Suprapubic skin (tissue), 4 donors: ENCODE results near the gene HIKESHI. TPM values are rescaled to one million over a fixed set of nuclear protein-coding genes. Genes with fewer than 3 reads are reported as not detected.

ENCODE experiments used
- DNase-seq, 2 donors: peaks; one replicate each; pipeline ENCODE4 v3.0.0-alpha.2; 2019; ENCODE audit warnings: low spot score in 2 of 2
- H3K27ac ChIP-seq: fragments of 200-600 bp; sonication (generic); one replicate; pipeline ENCODE4 v1.5.1; 2019
- H3K27me3 ChIP-seq: fragments of 200-600 bp; sonication (generic); one replicate; pipeline ENCODE4 v1.5.1; 2019
- H3K36me3 ChIP-seq: fragments of 200-600 bp; sonication (generic); one replicate; pipeline ENCODE4 v1.5.1; 2019
- H3K4me1 ChIP-seq: fragments of 200-600 bp; sonication (generic); one replicate; pipeline ENCODE4 v1.5.1; 2019
- H3K4me3 ChIP-seq: fragments of 200-600 bp; sonication (generic); one replicate; pipeline ENCODE4 v1.5.1; 2019; ENCODE audit warnings: mild to moderate bottlenecking
- H3K9me3 ChIP-seq: fragments of 200-600 bp; sonication (generic); one replicate; pipeline ENCODE4 v1.5.1; 2019
- EP300 ChIP-seq: sonication (generic); formaldehyde crosslinking; IDR thresholded peaks from one replicate; pipeline ENCODE4 v1.6.1; 2017; ENCODE audit warnings: antibody characterized with exemption
- POLR2A ChIP-seq, 2 donors: fragments of 450-650 bp; IDR thresholded peaks; one replicate each; pipeline ENCODE4 v1.6.1; 2017; ENCODE audit warnings: antibody characterized with exemption in 2 of 2, mild to moderate bottlenecking in 2 of 2, moderate library complexity in 2 of 2
- POLR2AphosphoS5 ChIP-seq, 3 donors: sonication (generic); formaldehyde crosslinking; IDR thresholded peaks; one replicate each; pipeline ENCODE4 v1.6.1; 2017; ENCODE audit warnings: antibody characterized with exemption in 3 of 3
- WGBS: methylation state at CpG from one replicate; pipeline ENCODE4 v1.1.5; 2018; 5-methylcytosine and 5-hydroxymethylcytosine counted together
- total RNA-seq, 4 donors: library from RNA; depleted of rRNA; stranded (reverse); fragments of >200 nt; gene quantifications; one replicate each; pipeline ENCODE4 v1.1.0, GENCODE V29; 2016
- TF ChIP-seq, protein P1 (sequence below), 2 donors: fragments of 200-600 bp in 1 of 2; fragments of 450-650 bp in 1 of 2; sonication (generic) in 1 of 2; IDR thresholded peaks; one replicate each; pipeline ENCODE4 v1.5.1; 2016 to 2019; ENCODE audit warnings: antibody characterized with exemption in 2 of 2, mild to moderate bottlenecking in 1 of 2, moderate library complexity in 1 of 2

HIKESHI gene
- total RNA-seq, 4 donors from 2014 or later: 20.7 to 34.4 (median 29.3) TPM

DNA sequence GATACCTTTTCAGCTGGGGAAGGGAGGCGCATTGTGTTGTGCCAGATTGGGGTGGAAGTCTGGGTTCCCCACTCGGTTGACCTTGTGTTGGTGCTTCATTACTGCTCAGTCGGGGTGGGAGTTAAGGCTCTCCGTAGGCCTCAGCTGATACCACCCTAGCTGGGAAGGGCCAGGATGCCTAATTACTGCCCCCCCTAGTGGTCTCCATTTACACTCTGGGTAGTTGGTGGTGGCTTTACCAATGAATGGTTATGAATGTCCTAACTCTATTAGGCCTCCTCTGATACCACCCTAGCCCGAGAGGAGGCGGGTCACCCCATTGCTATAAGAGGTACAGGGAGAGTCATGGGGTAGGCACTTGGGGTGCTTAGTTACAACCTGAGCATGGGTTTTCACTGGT, 27.5 kb upstream of the HIKESHI start:
- DNase-seq: no peak

DNA sequence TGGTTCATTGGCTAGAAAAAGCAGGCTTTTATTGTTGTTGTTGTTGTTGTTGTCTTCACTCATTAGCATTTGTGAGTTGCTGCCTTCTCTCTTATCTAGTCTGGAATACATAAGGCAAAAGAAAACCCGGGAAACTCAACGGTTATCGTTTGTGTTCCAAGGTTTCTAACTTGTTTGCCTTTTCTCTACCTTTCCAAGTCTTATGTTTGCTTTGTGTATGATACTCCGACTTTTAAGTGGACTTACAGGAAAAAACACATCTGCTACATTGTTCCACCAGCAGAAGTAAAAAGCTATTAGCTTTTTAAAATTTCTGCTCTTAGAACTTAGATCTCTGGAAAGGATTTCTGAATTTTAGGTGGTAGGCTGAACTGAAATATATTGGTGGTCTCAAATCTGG, 27.0 kb upstream of the HIKESHI start:
- Histone ChIP-seq H3K36me3 (peaks cover 29% of the 10 kb centered on the region), H3K27me3 (no peaks in the 10 kb centered on the region), H3K27ac (no peak overlapping the region), H3K4me3 (no peak overlapping the region), H3K9me3 (no peaks in the 10 kb centered on the region), H3K4me1 (no peaks in the 10 kb centered on the region)
- no peak for TF ChIP-seq POLR2AphosphoS5 (IDR thresholded peaks at IDR 0.05)
- TF ChIP-seq EP300: no peak
- no peak for TF ChIP-seq POLR2A (IDR thresholded peaks at IDR 0.05)
- TF ChIP-seq, protein P1, sequence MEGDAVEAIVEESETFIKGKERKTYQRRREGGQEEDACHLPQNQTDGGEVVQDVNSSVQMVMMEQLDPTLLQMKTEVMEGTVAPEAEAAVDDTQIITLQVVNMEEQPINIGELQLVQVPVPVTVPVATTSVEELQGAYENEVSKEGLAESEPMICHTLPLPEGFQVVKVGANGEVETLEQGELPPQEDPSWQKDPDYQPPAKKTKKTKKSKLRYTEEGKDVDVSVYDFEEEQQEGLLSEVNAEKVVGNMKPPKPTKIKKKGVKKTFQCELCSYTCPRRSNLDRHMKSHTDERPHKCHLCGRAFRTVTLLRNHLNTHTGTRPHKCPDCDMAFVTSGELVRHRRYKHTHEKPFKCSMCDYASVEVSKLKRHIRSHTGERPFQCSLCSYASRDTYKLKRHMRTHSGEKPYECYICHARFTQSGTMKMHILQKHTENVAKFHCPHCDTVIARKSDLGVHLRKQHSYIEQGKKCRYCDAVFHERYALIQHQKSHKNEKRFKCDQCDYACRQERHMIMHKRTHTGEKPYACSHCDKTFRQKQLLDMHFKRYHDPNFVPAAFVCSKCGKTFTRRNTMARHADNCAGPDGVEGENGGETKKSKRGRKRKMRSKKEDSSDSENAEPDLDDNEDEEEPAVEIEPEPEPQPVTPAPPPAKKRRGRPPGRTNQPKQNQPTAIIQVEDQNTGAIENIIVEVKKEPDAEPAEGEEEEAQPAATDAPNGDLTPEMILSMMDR (IDR thresholded peaks at IDR 0.05): no peak
- 87% methylated on average over 4 of the region's 4 CpGs for WGBS
- no peak for DNase-seq

More for the DNA sequence above, 27.5 kb upstream of the HIKESHI start:
- no peaks in the 10 kb centered on the region for H3K4me1 ChIP-seq
- TF ChIP-seq, protein P1 (IDR thresholded peaks at IDR 0.05): no peak
- no peak for TF ChIP-seq POLR2AphosphoS5 (IDR thresholded peaks at IDR 0.05)
- no peak for TF ChIP-seq EP300
- TF ChIP-seq POLR2A (IDR thresholded peaks at IDR 0.05): no peak
- peaks cover 26% of the 10 kb centered on the region for H3K36me3 ChIP-seq
- 89% methylated on average over 6 of the region's 6 CpGs for WGBS
- no peaks in the 10 kb centered on the region for H3K27me3 ChIP-seq
- no peak overlapping the region for H3K27ac ChIP-seq
- H3K9me3 ChIP-seq: no peaks in the 10 kb centered on the region
- no peak overlapping the region for H3K4me3 ChIP-seq

DNA sequence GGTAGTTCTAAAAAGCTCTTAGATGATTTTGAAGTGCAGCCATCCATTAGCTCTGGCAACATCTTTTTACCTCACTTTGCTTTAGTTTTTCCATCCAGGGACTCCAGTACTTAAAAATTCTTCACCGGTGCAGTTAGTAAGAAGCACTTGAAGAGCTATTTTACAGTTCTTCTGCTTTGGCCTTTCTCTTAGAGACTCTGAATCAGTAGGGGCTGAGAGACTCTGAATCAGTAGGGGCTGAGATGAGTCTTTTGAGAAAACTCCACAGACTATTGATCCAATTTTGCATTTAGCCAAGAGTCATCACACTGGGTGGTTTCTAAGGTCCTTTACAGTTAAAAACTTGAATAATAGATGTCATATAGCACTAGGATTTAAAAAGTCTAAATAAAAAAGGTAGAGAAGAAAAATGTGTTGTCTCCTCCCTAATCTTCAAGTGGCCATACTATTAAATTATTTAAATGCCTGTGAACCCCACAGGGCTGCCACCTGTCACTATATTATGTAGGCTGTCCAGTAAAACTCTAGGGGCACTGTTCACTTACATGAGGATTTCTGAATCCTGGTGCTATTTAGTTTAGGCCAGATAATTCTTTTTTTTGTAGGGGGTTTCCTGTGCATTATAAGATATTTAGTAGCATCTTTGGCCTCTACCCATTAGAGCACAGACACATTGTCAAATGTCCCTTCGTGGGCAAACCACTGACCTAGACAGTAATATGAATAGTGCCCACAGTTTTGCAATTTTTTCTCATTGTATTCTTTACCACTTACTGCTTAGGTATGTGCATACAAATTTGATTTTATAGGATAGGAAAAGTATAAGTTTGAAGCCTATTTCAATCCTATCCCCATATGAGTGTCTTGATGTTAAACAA, 26.3 kb upstream of the HIKESHI start:
- WGBS: 96% methylated on average over 2 of the region's 2 CpGs
- no peak for DNase-seq
- Histone ChIP-seq H3K4me3 (no peak overlapping the region), H3K27me3 (no peaks in the 10 kb centered on the region), H3K9me3 (no peaks in the 10 kb centered on the region), H3K36me3 (peaks cover 31% of the 10 kb centered on the region), H3K4me1 (no peaks in the 10 kb centered on the region), H3K27ac (no peak overlapping the region)
- TF ChIP-seq, protein P1 (IDR thresholded peaks at IDR 0.05): no peak
- no peak for TF ChIP-seq EP300
- TF ChIP-seq POLR2AphosphoS5 (IDR thresholded peaks at IDR 0.05): no peak
- TF ChIP-seq POLR2A (IDR thresholded peaks at IDR 0.05): no peak

DNA sequence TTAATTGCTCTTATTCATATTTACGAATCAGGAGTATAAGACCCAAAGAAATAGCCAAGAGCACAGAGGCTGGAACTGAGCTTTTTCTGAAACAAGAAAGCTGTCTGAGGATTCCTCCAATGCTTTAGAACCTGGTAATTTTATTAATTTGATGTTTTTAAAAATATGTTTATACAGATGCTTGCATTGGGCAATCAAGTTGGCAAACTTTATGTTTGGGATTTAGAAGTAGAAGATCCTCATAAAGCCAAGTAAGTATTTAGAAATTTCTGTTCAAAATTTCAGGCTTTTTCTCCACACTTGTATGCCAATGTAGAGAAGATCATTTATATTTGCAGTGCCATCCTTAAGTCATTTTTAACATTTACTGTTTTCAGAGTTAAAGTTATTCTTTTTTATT, 24.3 kb upstream of the HIKESHI start:
- no peak overlapping the region for H3K27ac ChIP-seq
- no peak overlapping the region for H3K4me3 ChIP-seq
- WGBS: 90% methylated on average over 1 of the region's 1 CpG
- H3K9me3 ChIP-seq: no peaks in the 10 kb centered on the region
- no peak for TF ChIP-seq EP300
- TF ChIP-seq POLR2AphosphoS5 (IDR thresholded peaks at IDR 0.05): no peak
- TF ChIP-seq POLR2A (IDR thresholded peaks at IDR 0.05): no peak
- TF ChIP-seq, protein P1 (IDR thresholded peaks at IDR 0.05): no peak
- H3K4me1 ChIP-seq: no peaks in the 10 kb centered on the region
- H3K27me3 ChIP-seq: no peaks in the 10 kb centered on the region
- no peak for DNase-seq
- peaks cover 26% of the 10 kb centered on the region for H3K36me3 ChIP-seq

DNA sequence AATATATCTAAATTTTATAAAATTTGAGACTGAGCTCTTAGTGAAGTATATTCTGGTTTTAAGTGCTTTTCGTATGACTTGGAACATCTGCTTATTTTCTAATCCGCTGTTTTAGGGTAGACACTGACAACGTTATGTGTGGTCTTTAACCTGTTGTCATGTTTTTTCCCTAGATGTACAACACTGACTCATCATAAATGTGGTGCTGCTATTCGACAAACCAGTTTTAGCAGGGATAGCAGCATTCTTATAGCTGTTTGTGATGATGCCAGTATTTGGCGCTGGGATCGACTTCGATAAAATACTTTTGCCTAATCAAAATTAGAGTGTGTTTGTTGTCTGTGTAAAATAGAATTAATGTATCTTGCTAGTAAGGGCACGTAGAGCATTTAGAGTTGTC, 23.8 kb upstream of the HIKESHI start:
- H3K27me3 ChIP-seq: no peaks in the 10 kb centered on the region
- H3K27ac ChIP-seq: no peak overlapping the region
- no peaks in the 10 kb centered on the region for H3K4me1 ChIP-seq
- no peak overlapping the region for H3K4me3 ChIP-seq
- 72% methylated on average over 8 of the region's 8 CpGs for WGBS
- TF ChIP-seq, protein P1 (IDR thresholded peaks at IDR 0.05): no peak
- TF ChIP-seq POLR2AphosphoS5 (IDR thresholded peaks at IDR 0.05) (no peak), EP300 (no peak), POLR2A (IDR thresholded peaks at IDR 0.05) (no peak)
- peaks cover 26% of the 10 kb centered on the region for H3K36me3 ChIP-seq
- DNase-seq: no peak
- no peaks in the 10 kb centered on the region for H3K9me3 ChIP-seq
